Erythroblast (primary cell): ENCODE data around the gene TPPP.
"Not testable (repeated sequence)": the region's sequence is repeated elsewhere in the genome, so short reads cannot be mapped to it uniquely, and the experiment has no call there.

Experiments
- GATA1 ChIP-seq: IDR thresholded peaks from 2 replicates; pipeline ENCODE4 v1.6.1; 2011; ENCODE audit warnings: low read depth, mild to moderate bottlenecking, control low read depth, low read length, moderate library complexity
- POLR2A ChIP-seq: IDR thresholded peaks from 2 replicates; pipeline ENCODE4 v1.6.1; 2011; ENCODE audit warnings: mild to moderate bottlenecking, low read length

DNA sequence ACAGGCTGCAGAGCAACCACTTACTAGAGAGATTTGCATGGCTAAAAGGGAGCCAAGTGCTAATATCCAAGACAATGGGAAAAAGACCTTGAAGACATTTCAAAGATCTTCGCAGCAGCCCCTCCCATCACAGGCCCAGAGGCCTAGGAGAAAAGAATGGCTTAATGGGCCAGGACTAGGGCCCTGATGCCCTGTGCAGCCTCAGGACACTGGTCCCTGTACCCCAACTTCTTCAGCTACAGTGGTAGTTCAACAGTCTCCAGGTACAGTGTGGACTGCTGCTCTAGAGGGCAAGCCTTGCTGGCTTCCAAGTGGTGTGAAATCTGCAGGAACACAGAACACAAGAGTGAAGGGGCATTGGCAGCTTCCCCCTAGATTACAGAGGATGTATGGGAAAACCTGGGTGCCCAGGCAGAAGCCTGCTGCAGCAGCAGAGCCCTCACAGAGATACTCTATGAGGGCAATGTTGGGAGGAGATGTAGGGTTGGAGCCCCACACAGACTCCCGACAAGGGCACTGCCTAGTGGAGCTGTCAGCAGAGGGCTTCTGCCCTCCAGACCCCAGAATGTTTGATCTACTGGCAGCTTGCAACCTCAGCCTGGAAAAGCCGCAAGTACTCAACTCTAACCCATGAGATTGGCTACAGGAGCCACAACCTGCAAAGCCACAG, 15.8 kb upstream of the TPPP start:
- not testable (repeated sequence) for TF ChIP-seq POLR2A, GATA1
